ENCODE data around the gene KTN1.

KTN1 gene

GRCh38 chr14:55545779-55546178 lies 34.2 kb upstream of the KTN1 start:
- no peak for ATAC-seq (ENCODE audit: insufficient read depth, low read depth)
- no peak overlapping the region for H2AFZ ChIP-seq (ENCODE audit: low read depth, low read length)
- H4K20me1 ChIP-seq (ENCODE audit: insufficient read depth, low read length) = no peaks in the 10 kb centered on the region
- no peak for DNase-seq
- H3K79me2 ChIP-seq (ENCODE audit: insufficient read depth, low read length) = no peaks in the 10 kb centered on the region
- H3K9me3 ChIP-seq (ENCODE audit: insufficient read depth, low read length, severe bottlenecking) = no peaks in the 10 kb centered on the region
- H3K27me3 ChIP-seq (ENCODE audit: insufficient read depth, low read length, poor library complexity) = no peaks in the 10 kb centered on the region
- H3K9ac ChIP-seq (ENCODE audit: low read depth, low read length) = no peak overlapping the region
- H3K4me3 ChIP-seq (ENCODE audit: low read depth in 1 of 2, low read length in 2 of 2) = no peak overlapping the region
- H3K4me2 ChIP-seq (ENCODE audit: insufficient read depth, low read length) = no peak overlapping the region
- H3K36me3 ChIP-seq (ENCODE audit: insufficient read depth, low read length) = no peaks in the 10 kb centered on the region
- no peaks in the 10 kb centered on the region for H3K4me1 ChIP-seq (ENCODE audit: insufficient read depth, low read length)
- H3K27ac ChIP-seq (ENCODE audit: low read length) = no peak overlapping the region
- TF ChIP-seq CTCF (IDR thresholded peaks at IDR 0.05; ENCODE audit: borderline replicate concordance, extremely low read depth, low read length, poor library complexity, severe bottlenecking) = no peak
- TF ChIP-seq EZH2 (IDR thresholded peaks at IDR 0.05; ENCODE audit: borderline replicate concordance, low read depth, low read length, severe bottlenecking) = no peak

GRCh38 chr14:55546212-55546874 lies 33.7 kb upstream of the KTN1 start:
- no peak overlapping the region for H3K4me2 ChIP-seq (ENCODE audit: insufficient read depth, low read length)
- no peaks in the 10 kb centered on the region for H3K9me3 ChIP-seq (ENCODE audit: insufficient read depth, low read length, severe bottlenecking)
- DNase-seq (no peak), ATAC-seq (ENCODE audit: insufficient read depth, low read depth) (no peak)
- H3K79me2 ChIP-seq (ENCODE audit: insufficient read depth, low read length) = no peaks in the 10 kb centered on the region
- no peak overlapping the region for H2AFZ ChIP-seq (ENCODE audit: low read depth, low read length)
- H4K20me1 ChIP-seq (ENCODE audit: insufficient read depth, low read length) = no peaks in the 10 kb centered on the region
- TF ChIP-seq CTCF (IDR thresholded peaks at IDR 0.05; ENCODE audit: borderline replicate concordance, extremely low read depth, low read length, poor library complexity, severe bottlenecking) (no peak), EZH2 (IDR thresholded peaks at IDR 0.05; ENCODE audit: borderline replicate concordance, low read depth, low read length, severe bottlenecking) (no peak)
- H3K9ac ChIP-seq (ENCODE audit: low read depth, low read length) = no peak overlapping the region
- no peaks in the 10 kb centered on the region for H3K4me1 ChIP-seq (ENCODE audit: insufficient read depth, low read length)
- H3K27ac ChIP-seq (ENCODE audit: low read length) = no peak overlapping the region
- H3K36me3 ChIP-seq (ENCODE audit: insufficient read depth, low read length) = no peaks in the 10 kb centered on the region
- H3K4me3 ChIP-seq (ENCODE audit: low read depth in 1 of 2, low read length in 2 of 2) = no peak overlapping the region
- H3K27me3 ChIP-seq (ENCODE audit: insufficient read depth, low read length, poor library complexity) = no peaks in the 10 kb centered on the region

GRCh38 chr14:55547650-55548315 lies 32.2 kb upstream of the KTN1 start:
- no peak for ATAC-seq (ENCODE audit: insufficient read depth, low read depth)
- Histone ChIP-seq H4K20me1 (ENCODE audit: insufficient read depth, low read length) (no peaks in the 10 kb centered on the region), H3K9ac (ENCODE audit: low read depth, low read length) (no peak overlapping the region), H3K4me1 (ENCODE audit: insufficient read depth, low read length) (no peaks in the 10 kb centered on the region), H2AFZ (ENCODE audit: low read depth, low read length) (no peak overlapping the region), H3K27ac (ENCODE audit: low read length) (no peak overlapping the region), H3K79me2 (ENCODE audit: insufficient read depth, low read length) (no peaks in the 10 kb centered on the region), H3K9me3 (ENCODE audit: insufficient read depth, low read length, severe bottlenecking) (no peaks in the 10 kb centered on the region), H3K27me3 (ENCODE audit: insufficient read depth, low read length, poor library complexity) (no peaks in the 10 kb centered on the region), H3K4me3 (ENCODE audit: low read depth in 1 of 2, low read length in 2 of 2) (no peak overlapping the region), H3K36me3 (ENCODE audit: insufficient read depth, low read length) (no peaks in the 10 kb centered on the region), H3K4me2 (ENCODE audit: insufficient read depth, low read length) (no peak overlapping the region)
- no peak for TF ChIP-seq CTCF (IDR thresholded peaks at IDR 0.05; ENCODE audit: borderline replicate concordance, extremely low read depth, low read length, poor library complexity, severe bottlenecking)
- TF ChIP-seq EZH2 (IDR thresholded peaks at IDR 0.05; ENCODE audit: borderline replicate concordance, low read depth, low read length, severe bottlenecking) = no peak
- DNase-seq = no peak
